HepG2 (cell line): Measurements from ENCODE around the gene DUS1L. TPM values are rescaled to one million over a fixed set of nuclear protein-coding genes. Genes with fewer than 3 reads are reported as not detected.

Experiments
- ARID2 ChIP-seq: sonication (generic); formaldehyde crosslinking; IDR thresholded peaks from 2 replicates; pipeline ENCODE4 v1.8.1; 2022; ENCODE audit warnings: mild to moderate bottlenecking, missing genetic modification reagents, borderline replicate concordance
- ATM ChIP-seq: fragments of 450-650 bp; IDR thresholded peaks from 2 replicates; pipeline ENCODE4 v1.7.1; 2017; ENCODE audit warnings: mild to moderate bottlenecking, borderline replicate concordance
- ATRX ChIP-seq: sonication (generic); formaldehyde crosslinking; IDR thresholded peaks from 2 replicates; pipeline ENCODE4 v1.4.0; 2020; ENCODE audit warnings: missing genetic modification reagents, borderline replicate concordance
- FOXA1 ChIP-seq, 2 experiments: fragments of 450-650 bp in 1 of 2; sonication (generic) in 1 of 2; formaldehyde crosslinking in 1 of 2; IDR thresholded peaks; 2 replicates each; pipeline versions ENCODE4 v1.4.0 to v1.6.1; 2016 to 2020; ENCODE audit warnings: missing genetic modification reagents in 1 of 2
- GATA4 ChIP-seq: sonication (generic); IDR thresholded peaks from 2 replicates; pipeline ENCODE4 v1.6.1; 2016; ENCODE audit warnings: antibody characterized with exemption, low read depth, borderline replicate concordance
- GFI1 ChIP-seq: sonication (generic); formaldehyde crosslinking; IDR thresholded peaks from 2 replicates; pipeline ENCODE4 v1.5.0; 2020; ENCODE audit warnings: missing genetic modification reagents, mild to moderate bottlenecking, borderline replicate concordance
- HNRNPK ChIP-seq: fragments of 200-400 bp; formaldehyde crosslinking; IDR thresholded peaks from 2 replicates; pipeline ENCODE4 v1.6.1; 2018; ENCODE audit warnings: low read length, low read depth, moderate library complexity, mild to moderate bottlenecking; ENCODE audit not compliant: poor library complexity, severe bottlenecking
- NCOR1 ChIP-seq: fragments of 200-600 bp; sonication (generic); IDR thresholded peaks from 2 replicates; pipeline ENCODE4 v1.7.0; 2017; ENCODE audit warnings: antibody characterized with exemption, low read length, borderline replicate concordance
- PAXIP1 ChIP-seq: sonication (generic); formaldehyde crosslinking; conservative IDR thresholded peaks from 2 replicates; pipeline ENCODE4 v1.4.0; 2020; ENCODE audit warnings: mild to moderate bottlenecking, missing genetic modification reagents, moderate library complexity
- PBX3 ChIP-seq: sonication (generic); formaldehyde crosslinking; IDR thresholded peaks from 2 replicates; pipeline ENCODE4 v1.8.1; 2023; ENCODE audit warnings: missing genetic modification reagents, inconsistent platforms, borderline replicate concordance
- RFX1 ChIP-seq: fragments of 450-650 bp; IDR thresholded peaks from 2 replicates; pipeline ENCODE4 v1.6.1; 2017
- RORA ChIP-seq: sonication (generic); formaldehyde crosslinking; IDR thresholded peaks from 2 replicates; pipeline ENCODE4 v1.5.0; 2020; ENCODE audit warnings: mild to moderate bottlenecking, missing genetic modification reagents, moderate library complexity
- RXRB ChIP-seq: IDR thresholded peaks from 2 replicates; pipeline ENCODE4 v1.6.1; 2016; ENCODE audit warnings: borderline replicate concordance, missing genetic modification reagents, missing compliant biosample characterization
- SATB2 ChIP-seq: sonication (generic); formaldehyde crosslinking; IDR thresholded peaks from 2 replicates; pipeline ENCODE4 v1.5.0; 2020; ENCODE audit warnings: missing genetic modification reagents
- SMYD3 ChIP-seq: sonication (generic); formaldehyde crosslinking; IDR thresholded peaks from 2 replicates; pipeline ENCODE4 v1.8.1; 2023; ENCODE audit warnings: mild to moderate bottlenecking, missing genetic modification reagents
- XBP1 ChIP-seq: sonication (generic); formaldehyde crosslinking; IDR thresholded peaks from 2 replicates; pipeline ENCODE4 v1.5.0; 2020; ENCODE audit warnings: missing genetic modification reagents
- YEATS2 ChIP-seq: sonication (generic); formaldehyde crosslinking; IDR thresholded peaks from 2 replicates; pipeline ENCODE4 v1.4.0; 2020; ENCODE audit warnings: missing genetic modification reagents, borderline replicate concordance
- ZBTB4 ChIP-seq: sonication (generic); formaldehyde crosslinking; IDR thresholded peaks from 2 replicates; pipeline ENCODE4 v1.4.0; 2020; ENCODE audit warnings: missing genetic modification reagents, mild to moderate bottlenecking, borderline replicate concordance
- ZBTB7A ChIP-seq: sonication (generic); formaldehyde crosslinking; IDR thresholded peaks from 2 replicates; pipeline ENCODE4 v1.8.0; 2022; ENCODE audit warnings: mild to moderate bottlenecking, missing genetic modification reagents
- ZNF138 ChIP-seq: sonication (generic); formaldehyde crosslinking; IDR thresholded peaks from 2 replicates; pipeline ENCODE4 v1.5.0; 2020; ENCODE audit warnings: mild to moderate bottlenecking, low read depth, missing genetic modification reagents
- ZNF660 ChIP-seq: sonication (generic); formaldehyde crosslinking; IDR thresholded peaks from 2 replicates; pipeline ENCODE4 v1.5.1; 2020; ENCODE audit warnings: mild to moderate bottlenecking, low read depth, missing genetic modification reagents, borderline replicate concordance
- ZNF737 ChIP-seq: sonication (generic); formaldehyde crosslinking; IDR thresholded peaks from 2 replicates; pipeline ENCODE4 v1.5.0; 2020; ENCODE audit warnings: missing genetic modification reagents, mild to moderate bottlenecking, borderline replicate concordance
- polyA plus RNA-seq, 8 experiments: library from polyadenylated mRNA; depleted of rRNA in 3 of 8; stranded (reverse) in 7 of 8; unstranded in 1 of 8; fragments of >200 nt; fragmentation: Illumina TruSeq in 4 of 8; extraction: Trizol in 4 of 8; gene quantifications; 2 replicates each; pipeline versions ENCODE4 v1.2.1 to v1.2.3, GENCODE V29; 2011 to 2016; ENCODE audit warnings: low read depth in 4 of 8, missing spikeins in 1 of 8, mixed read lengths in 1 of 8; ENCODE audit not compliant: insufficient read depth in 1 of 8
- total RNA-seq, 5 experiments: library from RNA; depleted of rRNA; stranded (reverse); fragments of >200 nt; fragmentation: Illumina TruSeq; extraction: Trizol; gene quantifications; 2 replicates each; pipeline ENCODE4 v1.2.3, GENCODE V29; 2016; ENCODE audit warnings: low read depth in 1 of 5

The DUS1L gene
- total and polyA plus RNA-seq, 2 of the 13 experiments (the other 11 are each of a cell fraction or from before 2014, with no cell fraction given), result 81.0 to 109 TPM

GRCh38 chr17:82098939-82099763 is 33.5 kb upstream of the DUS1L start (continued):
- TF ChIP-seq ATM, result no peak
- TF ChIP-seq ZNF138 (CRISPR knock-in tag), result no peak
- TF ChIP-seq SATB2 (CRISPR knock-in tag), result 0 out of 2 replicates have a peak, but pooled peaks have one; percentile 3
- no peak for TF ChIP-seq SMYD3 (CRISPR knock-in tag)
- TF ChIP-seq ARID2 (CRISPR knock-in tag), result 0 out of 2 replicates have a peak, but pooled peaks have one; percentile 38
- TF ChIP-seq PBX3 (CRISPR knock-in tag), result no peak
- TF ChIP-seq RFX1, result no peak
- no peak for TF ChIP-seq FOXA1 (IDR thresholded peaks at IDR 0.05)
- TF ChIP-seq FOXA1 (CRISPR knock-in tag; IDR thresholded peaks at IDR 0.05), result no peak
- peak; percentile 83; the same call in 1 of the 2 replicates for TF ChIP-seq RXRB
- TF ChIP-seq ZBTB4 (CRISPR knock-in tag), result 0 out of 2 replicates have a peak, but pooled peaks have one; percentile 93
- TF ChIP-seq NCOR1, result no peak
- peak; percentile 73 for TF ChIP-seq HNRNPK
- TF ChIP-seq YEATS2, result no peak
- no peak for TF ChIP-seq RORA
- no peak for TF ChIP-seq PAXIP1 (CRISPR knock-in tag)
- no peak for TF ChIP-seq ZNF737 (CRISPR knock-in tag)
- TF ChIP-seq GATA4, result no peak
- TF ChIP-seq ZNF660 (CRISPR knock-in tag), result no peak
- no peak for TF ChIP-seq XBP1 (CRISPR knock-in tag)
- no peak for TF ChIP-seq ATRX (CRISPR knock-in tag)
- TF ChIP-seq GFI1 (CRISPR knock-in tag), result no peak
- TF ChIP-seq ZBTB7A, result no peak
